ENCODE measurements around the gene TMEM200A.

GRCh38 chr6:130467146-130468050 is 101.6 kb downstream of the TMEM200A start:
- TF ChIP-seq CTCF (IDR thresholded peaks at IDR 0.05): no peak
- no peak for TF ChIP-seq POLR2AphosphoS5 (IDR thresholded peaks at IDR 0.05)
- TF ChIP-seq POLR2A (IDR thresholded peaks at IDR 0.05): no peak
